ENCODE measurements around the gene KLHL33.

KLHL33 gene

DNA sequence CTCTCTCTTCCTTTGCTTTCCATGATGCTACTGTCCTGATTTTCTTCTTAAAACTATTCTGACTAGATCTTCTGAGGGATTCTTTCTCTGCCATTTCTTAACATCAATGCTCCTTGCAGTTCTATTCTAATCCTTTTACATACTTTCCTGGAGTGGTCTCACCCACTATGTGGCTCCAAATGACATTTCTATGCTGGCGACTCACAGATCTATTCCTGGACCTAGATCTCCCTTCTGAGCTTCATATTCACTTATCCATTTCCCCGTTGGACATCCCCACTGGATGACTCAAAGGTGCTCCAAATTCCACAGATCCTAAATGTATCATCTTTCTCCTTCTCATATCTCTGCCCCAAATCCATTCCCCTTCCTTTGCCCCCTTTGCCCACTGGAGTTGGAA is 26.7 kb downstream of the KLHL33 start:
- Histone ChIP-seq H3K27ac (ENCODE audit: extremely low read depth, low read depth, low read length) (no peak overlapping the region), H3K9me3 (ENCODE audit: control insufficient read depth, insufficient read depth, low read depth, low read length) (no peaks in the 10 kb centered on the region), H3K36me3 (ENCODE audit: control insufficient read depth in 2 of 2, insufficient read depth in 1 of 2, low read length in 2 of 2) (peaks cover 9 to 36% of the 10 kb centered on the region in 2 experiments; a peak in 2 of 3 replicates), H3K4me1 (ENCODE audit: control insufficient read depth, insufficient read depth, low read length) (peaks cover 9% of the 10 kb centered on the region; the same call in 1 of the 2 replicates), H3K4me3 (ENCODE audit: low read depth, low read length) (no peak overlapping the region)
- TF ChIP-seq BCL11B (tag by site-specific recombination; IDR thresholded peaks at IDR 0.05; ENCODE audit: low read depth) (no peak), OSR2 (tag by site-specific recombination; IDR thresholded peaks at IDR 0.05) (no peak), ZNF184 (tag by site-specific recombination; IDR thresholded peaks at IDR 0.05) (no peak), KLF8 (tag by site-specific recombination; IDR thresholded peaks at IDR 0.05) (no peak), REPIN1 (tag by site-specific recombination; IDR thresholded peaks at IDR 0.05; ENCODE audit: low read depth) (no peak), MYNN (tag by site-specific recombination; IDR thresholded peaks at IDR 0.05; ENCODE audit: borderline replicate concordance) (no peak), ZBTB17 (tag by site-specific recombination; IDR thresholded peaks at IDR 0.05) (no peak), ZNF10 (tag by site-specific recombination; IDR thresholded peaks at IDR 0.05) (no peak), ZBTB7A (tag by site-specific recombination; IDR thresholded peaks at IDR 0.05; ENCODE audit: low read depth) (no peak), ZNF548 (tag by site-specific recombination; IDR thresholded peaks at IDR 0.05) (no peak), ZNF112 (tag by site-specific recombination; IDR thresholded peaks at IDR 0.05) (no peak), KLF9 (tag by site-specific recombination; IDR thresholded peaks at IDR 0.05; ENCODE audit: low read depth) (no peak)
- TF ChIP-seq, protein P1, sequence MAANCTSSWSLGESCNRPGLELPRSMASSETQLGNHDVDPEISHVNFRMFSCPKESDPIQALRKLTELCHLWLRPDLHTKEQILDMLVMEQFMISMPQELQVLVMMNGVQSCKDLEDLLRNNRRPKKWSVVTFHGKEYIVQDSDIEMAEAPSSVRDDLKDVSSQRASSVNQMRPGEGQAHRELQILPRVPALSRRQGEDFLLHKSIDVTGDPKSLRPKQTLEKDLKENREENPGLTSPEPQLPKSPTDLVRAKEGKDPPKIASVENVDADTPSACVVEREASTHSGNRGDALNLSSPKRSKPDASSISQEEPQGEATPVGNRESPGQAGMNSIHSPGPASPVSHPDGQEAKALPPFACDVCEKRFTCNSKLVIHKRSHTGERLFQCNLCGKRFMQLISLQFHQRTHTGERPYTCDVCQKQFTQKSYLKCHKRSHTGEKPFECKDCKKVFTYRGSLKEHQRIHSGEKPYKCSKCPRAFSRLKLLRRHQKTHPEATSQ (tag by site-specific recombination; IDR thresholded peaks at IDR 0.05), result no peak
- TF ChIP-seq, protein P2, sequence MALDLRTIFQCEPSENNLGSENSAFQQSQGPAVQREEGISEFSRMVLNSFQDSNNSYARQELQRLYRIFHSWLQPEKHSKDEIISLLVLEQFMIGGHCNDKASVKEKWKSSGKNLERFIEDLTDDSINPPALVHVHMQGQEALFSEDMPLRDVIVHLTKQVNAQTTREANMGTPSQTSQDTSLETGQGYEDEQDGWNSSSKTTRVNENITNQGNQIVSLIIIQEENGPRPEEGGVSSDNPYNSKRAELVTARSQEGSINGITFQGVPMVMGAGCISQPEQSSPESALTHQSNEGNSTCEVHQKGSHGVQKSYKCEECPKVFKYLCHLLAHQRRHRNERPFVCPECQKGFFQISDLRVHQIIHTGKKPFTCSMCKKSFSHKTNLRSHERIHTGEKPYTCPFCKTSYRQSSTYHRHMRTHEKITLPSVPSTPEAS (tag by site-specific recombination; IDR thresholded peaks at IDR 0.05), result no peak
- CTCF ChIA-PET, result interaction anchor here (0.7 kb wide), 2 partner anchors 81 to 134 kb away, joined by 3 read pairs; no protein-coding TSS in a partner anchor
- POLR2A ChIA-PET, result no interaction called here

DNA sequence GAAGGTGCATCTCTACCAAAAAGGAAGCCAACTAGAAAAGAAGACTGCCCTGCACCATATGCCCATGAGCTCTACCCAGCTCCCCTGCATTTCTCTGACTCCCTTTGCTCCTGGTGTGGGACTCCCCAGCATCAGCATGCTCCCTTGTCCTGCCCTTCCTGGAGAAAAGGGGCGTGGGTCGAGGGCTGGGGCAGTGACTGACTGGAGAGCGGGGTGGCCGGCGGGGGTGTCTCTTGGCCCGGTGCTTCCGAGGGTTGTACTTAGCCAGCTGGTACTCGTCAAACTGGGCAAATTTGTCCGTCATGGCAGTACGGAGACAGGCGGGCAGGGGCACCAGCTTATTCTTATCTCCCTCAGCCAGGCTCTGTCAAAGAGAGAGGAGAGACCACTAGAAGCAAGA is 32.4 kb downstream of the KLHL33 start:
- H3K36me3 ChIP-seq (ENCODE audit: control insufficient read depth in 2 of 2, insufficient read depth in 1 of 2, low read length in 2 of 2), result peaks cover 36 to 62% of the 10 kb centered on the region in 2 experiments
- no peak overlapping the region for H3K4me3 ChIP-seq (ENCODE audit: low read depth, low read length)
- CTCF ChIA-PET, result interaction anchor here (0.8 kb wide), 1 partner anchor 10 kb away, joined by 4 read pairs; no protein-coding TSS in a partner anchor
- no peak overlapping the region for H3K27ac ChIP-seq (ENCODE audit: extremely low read depth, low read depth, low read length)
- H3K9me3 ChIP-seq (ENCODE audit: control insufficient read depth, insufficient read depth, low read depth, low read length), result no peaks in the 10 kb centered on the region
- H3K4me1 ChIP-seq (ENCODE audit: control insufficient read depth, insufficient read depth, low read length), result no peaks in the 10 kb centered on the region
- POLR2A ChIA-PET, result no interaction called here
- TF ChIP-seq, protein P3, sequence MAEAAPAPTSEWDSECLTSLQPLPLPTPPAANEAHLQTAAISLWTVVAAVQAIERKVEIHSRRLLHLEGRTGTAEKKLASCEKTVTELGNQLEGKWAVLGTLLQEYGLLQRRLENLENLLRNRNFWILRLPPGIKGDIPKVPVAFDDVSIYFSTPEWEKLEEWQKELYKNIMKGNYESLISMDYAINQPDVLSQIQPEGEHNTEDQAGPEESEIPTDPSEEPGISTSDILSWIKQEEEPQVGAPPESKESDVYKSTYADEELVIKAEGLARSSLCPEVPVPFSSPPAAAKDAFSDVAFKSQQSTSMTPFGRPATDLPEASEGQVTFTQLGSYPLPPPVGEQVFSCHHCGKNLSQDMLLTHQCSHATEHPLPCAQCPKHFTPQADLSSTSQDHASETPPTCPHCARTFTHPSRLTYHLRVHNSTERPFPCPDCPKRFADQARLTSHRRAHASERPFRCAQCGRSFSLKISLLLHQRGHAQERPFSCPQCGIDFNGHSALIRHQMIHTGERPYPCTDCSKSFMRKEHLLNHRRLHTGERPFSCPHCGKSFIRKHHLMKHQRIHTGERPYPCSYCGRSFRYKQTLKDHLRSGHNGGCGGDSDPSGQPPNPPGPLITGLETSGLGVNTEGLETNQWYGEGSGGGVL (tag by site-specific recombination; IDR thresholded peaks at IDR 0.05), result no peak
- TF ChIP-seq, protein P4, sequence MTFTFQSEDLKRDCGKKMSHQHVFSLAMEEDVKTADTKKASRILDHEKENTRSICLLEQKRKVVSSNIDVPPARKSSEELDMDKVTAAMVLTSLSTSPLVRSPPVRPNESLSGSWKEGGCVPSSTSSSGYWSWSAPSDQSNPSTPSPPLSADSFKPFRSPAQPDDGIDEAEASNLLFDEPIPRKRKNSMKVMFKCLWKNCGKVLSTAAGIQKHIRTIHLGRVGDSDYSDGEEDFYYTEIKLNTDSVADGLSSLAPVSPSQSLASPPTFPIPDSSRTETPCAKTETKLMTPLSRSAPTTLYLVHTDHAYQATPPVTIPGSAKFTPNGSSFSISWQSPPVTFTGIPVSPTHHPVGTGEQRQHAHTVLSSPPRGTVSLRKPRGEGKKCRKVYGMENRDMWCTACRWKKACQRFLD (tag by site-specific recombination; IDR thresholded peaks at IDR 0.05), result no peak
- TF ChIP-seq KLF1 (tag by site-specific recombination; IDR thresholded peaks at IDR 0.05) (no peak), ZNF16 (tag by site-specific recombination; IDR thresholded peaks at IDR 0.05; ENCODE audit: low read depth) (no peak), SCRT2 (tag by site-specific recombination; IDR thresholded peaks at IDR 0.05) (no peak), BCL11B (tag by site-specific recombination; IDR thresholded peaks at IDR 0.05; ENCODE audit: low read depth) (no peak), ZNF658 (tag by site-specific recombination; IDR thresholded peaks at IDR 0.05) (no peak), ZNF561 (tag by site-specific recombination; IDR thresholded peaks at IDR 0.05; ENCODE audit: borderline replicate concordance) (no peak), KLF7 (tag by site-specific recombination; IDR thresholded peaks at IDR 0.05; ENCODE audit: borderline replicate concordance) (no peak), SETDB1 (IDR thresholded peaks at IDR 0.05; ENCODE audit: insufficient read length, low read length) (no peak), ZNF292 (tag by site-specific recombination; IDR thresholded peaks at IDR 0.05; ENCODE audit: borderline replicate concordance, low read depth) (no peak), ZNF324 (tag by site-specific recombination; IDR thresholded peaks at IDR 0.05) (no peak)
